HG02852 (cell line): ENCODE measurements around the gene CCDC138.

ENCODE experiments used
- ATAC-seq: cut with Tn5 transposase; IDR thresholded peaks from one replicate; pipeline ENCODE4 v1.9.1; 2021; ENCODE audit warnings: mild to moderate bottlenecking, moderate library complexity; ENCODE audit not compliant: unreplicated experiment

CCDC138 gene

GRCh38 chr2:108918156-108918874, 131.7 kb downstream of the CCDC138 start:
- no peak for ATAC-seq

DNA sequence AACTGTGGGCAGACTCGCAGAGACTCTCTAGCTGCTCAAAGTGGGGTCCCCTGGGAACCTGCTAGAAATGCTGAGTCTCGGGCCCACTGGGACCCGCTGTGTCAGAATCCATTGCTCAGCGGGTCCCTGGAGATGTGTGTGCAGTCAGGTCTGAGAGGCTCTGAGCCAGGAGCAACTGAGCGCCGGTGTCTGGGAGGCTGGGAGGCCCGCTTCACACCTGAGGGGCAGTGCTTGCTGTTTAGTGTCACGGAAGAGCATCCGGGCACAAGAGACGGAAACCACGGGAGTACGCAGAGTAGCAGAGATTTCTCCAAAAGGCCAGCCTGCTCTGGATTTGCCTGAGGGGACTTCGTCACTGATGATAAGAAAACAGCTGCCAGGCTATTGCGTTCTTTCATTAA, 132.4 kb downstream of the CCDC138 start:
- ATAC-seq, result no peak

- ATAC-seq, result no peak
Measured at GRCh38 chr2:108919571-108920373, 133.2 kb downstream of the CCDC138 start.

GRCh38 chr2:108920686-108921085, 134.1 kb downstream of the CCDC138 start:
- ATAC-seq, result no peak

GRCh38 chr2:108921096-108922030, 134.8 kb downstream of the CCDC138 start:
- no peak for ATAC-seq

DNA sequence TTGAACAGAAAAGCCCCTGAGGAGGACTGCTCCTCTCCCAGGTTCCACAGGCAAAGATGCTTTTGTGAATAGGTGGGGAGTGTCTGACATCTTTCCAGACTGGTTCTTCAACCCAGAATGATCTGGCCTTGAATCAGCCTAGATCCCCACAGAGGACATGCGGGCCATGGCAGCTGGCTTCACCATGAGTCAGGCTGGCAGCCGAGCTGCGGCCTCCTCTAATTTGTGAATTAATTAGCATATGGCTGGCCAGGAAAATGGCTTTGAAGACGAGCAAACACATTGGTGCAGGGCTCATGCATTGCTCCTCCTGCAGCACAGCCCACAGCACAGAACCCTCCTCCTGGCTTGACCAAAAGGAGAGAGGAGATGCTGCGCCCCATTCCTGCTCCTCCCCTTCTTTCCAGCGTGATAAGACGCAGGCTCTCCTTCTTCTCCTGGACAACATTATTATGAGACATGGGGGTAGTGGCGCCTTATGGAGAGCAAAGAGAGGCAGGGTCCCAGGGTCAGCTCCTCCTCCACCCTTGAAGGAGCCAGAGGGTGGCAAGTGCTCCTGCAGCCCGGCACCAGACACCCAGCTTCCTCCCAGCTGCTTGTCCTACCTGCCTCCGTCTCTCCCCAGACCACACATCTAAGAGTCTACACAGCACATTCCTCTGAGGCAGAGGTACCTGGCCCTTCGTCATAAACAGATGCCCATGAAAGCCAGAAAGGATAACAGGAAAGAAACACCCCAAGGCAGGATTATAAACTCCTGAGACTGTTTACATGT, 135.8 kb downstream of the CCDC138 start:
- ATAC-seq, result no peak

GRCh38 chr2:108923019-108923700, 136.6 kb downstream of the CCDC138 start:
- no peak for ATAC-seq

DNA sequence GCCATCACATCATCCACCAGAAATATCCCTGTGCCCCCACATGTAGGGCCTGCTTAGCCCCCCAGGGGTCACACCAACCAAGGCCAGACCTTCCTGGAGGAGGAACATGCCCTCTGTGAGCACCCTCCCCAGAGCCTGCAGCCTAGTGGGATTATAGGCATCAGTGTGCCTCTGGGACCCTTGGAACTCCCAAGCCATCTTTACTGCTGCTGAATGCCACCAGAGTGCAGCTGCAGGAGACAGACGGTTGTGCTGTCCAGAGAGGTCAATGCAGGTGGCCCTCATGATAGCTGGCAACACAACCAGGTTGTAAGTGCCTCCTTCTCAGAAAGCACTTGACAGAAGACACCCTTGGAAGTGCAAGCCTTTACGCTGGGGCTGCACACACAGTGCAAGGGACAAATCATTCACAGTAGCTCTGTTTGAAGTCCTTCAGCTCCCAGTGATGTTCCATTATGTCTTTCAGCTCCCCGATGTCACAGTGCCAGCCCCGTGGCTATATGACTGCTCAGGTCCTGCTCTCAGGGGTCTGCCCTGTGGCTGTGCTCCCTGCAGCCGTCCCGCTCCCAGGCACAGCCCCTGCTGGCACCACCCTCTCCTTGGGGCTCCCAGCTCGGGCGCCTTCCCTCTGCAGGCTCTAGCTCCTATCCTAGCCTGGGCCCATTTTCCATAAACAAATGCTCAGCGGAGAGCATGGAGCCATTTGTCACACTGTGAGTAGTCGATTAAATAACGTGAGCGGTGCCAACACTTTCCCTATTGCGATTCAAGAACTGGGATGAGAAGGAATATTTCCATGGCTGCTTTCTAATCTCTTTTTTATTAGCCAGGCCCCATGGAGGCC, 137.4 kb downstream of the CCDC138 start:
- no peak for ATAC-seq

GRCh38 chr2:108924580-108925251, 138.1 kb downstream of the CCDC138 start:
- no peak for ATAC-seq

DNA sequence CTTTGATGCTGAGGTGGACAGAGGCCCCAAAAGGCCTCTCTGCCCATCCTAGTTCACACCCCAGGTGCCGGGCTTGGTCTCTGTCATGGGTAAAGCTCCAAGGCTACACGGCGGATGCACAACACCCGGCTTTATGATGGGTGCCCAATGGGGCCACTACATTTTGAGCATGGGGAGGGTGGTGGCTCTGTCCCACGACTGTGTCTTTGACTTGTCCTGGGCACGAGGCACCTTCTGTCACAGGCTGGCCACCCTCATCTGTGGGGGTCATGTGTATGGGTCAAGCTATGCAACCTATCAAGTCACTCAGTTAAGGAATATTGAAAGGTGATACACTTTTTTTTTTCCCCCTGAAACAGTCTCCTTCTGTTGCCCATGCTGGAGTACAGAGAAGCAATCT, 138.7 kb downstream of the CCDC138 start:
- ATAC-seq, result no peak

DNA sequence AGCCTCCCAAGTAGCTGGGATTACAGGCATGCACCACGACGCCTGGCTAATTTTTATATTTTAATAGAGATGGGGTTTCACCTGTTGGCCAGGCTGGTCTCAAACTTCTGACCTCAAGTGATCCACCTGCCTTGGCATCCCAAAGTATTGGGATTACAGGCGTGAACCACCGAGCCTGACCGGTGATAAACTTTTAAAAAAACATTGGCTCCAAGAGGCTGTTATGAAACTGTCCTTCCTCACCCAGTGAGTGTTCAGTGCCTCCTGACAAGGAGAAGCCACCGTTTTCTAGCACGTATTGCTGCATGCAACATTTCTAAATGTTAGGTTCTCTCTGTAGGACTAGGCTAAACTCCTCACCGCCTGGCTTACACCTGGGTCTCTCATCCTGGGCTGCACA, 139.2 kb downstream of the CCDC138 start:
- no peak for ATAC-seq
